GM19240 (cell line): ENCODE results near the gene CCR6.
"Not testable (repeated sequence)": the region's sequence is repeated elsewhere in the genome, so short reads cannot be mapped to it uniquely, and the experiment has no call there.

Experiments used
- DNase-seq: peaks from one replicate; pipeline ENCODE4 v3.0.0; 2011; ENCODE audit warnings: low spot score; ENCODE audit not compliant: insufficient read length

The CCR6 gene

DNA sequence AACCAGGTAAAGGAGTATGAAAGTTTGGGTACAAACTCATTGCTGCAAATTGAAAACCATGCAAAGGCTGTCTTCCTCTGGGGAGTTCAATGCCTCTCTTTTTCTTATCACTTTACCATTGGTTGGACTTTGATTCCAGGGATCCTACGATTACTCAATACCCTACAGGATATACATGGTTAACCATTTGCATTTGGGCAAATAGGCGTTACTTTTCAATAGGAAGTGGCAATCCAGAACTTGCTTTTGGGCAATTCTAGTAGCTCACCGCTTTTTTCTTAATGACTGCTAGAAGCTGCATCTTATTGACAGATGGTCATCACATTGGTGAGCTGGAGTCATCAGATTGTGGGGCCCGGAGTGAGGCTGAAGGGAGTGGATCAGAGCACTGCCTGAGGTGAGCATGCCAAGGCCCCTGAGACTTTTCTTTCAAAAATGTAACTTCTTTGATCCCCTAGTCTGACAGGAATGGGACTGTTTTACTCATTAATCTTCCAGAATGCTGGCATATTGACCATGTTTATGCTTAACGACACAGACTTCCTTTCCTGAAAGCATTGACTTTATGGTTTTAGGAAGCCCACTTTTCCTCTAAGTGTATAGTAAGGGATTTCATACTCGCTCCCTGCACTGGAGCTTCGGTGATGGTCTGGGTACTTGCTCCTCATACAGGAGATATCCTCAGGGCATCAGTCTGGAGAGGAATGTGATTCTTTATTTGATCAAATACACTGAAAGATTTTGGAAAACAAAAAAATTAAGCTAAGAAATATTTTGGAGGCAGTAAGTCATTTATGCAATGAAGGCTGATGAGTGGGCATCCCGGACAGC lies at the start of gene CCR6:
TSS of gene CCR6 (plus strand) at position 270 of the 831 bp plus-strand sequence. CDS start 13,039 bp downstream, outside the sequence.
- no peak for DNase-seq

GRCh38 chr6:167073679-167074274 lies 49.1 kb upstream of the CCR6 start:
- DNase-seq, result no peak

DNA sequence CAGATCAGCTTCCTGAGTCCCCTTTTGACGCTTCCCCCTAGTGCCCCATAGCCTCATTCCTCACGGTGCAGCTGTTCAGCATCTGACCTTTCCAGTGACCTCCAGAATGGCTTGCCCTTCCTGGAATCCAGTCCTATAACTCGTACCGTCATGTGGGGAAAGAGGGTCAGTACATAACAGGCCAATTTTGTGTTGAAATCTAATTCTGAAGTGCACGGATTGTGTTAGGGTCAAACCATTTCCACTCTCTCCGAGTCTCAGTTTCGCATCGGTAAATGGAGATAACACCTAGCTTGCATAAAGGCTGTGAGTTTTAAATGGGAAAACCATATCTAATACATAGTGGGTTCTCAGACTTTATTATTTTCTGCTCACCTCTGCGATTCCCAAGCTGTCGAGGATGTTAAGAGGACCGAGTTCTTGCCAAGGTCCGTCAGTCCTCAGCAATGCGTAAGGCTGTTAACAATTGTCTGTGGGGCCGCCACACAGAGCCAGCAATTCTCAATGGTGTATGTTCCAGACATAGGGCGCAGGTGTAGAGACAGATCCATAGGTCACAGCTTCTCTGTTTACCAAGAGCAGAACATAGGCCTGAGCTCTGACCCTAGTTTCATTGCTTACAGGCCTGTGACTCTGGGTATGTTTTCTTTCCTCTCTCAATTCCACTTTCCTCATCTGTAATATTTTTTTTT lies 45.5 kb upstream of the CCR6 start:
- no peak for DNase-seq

DNA sequence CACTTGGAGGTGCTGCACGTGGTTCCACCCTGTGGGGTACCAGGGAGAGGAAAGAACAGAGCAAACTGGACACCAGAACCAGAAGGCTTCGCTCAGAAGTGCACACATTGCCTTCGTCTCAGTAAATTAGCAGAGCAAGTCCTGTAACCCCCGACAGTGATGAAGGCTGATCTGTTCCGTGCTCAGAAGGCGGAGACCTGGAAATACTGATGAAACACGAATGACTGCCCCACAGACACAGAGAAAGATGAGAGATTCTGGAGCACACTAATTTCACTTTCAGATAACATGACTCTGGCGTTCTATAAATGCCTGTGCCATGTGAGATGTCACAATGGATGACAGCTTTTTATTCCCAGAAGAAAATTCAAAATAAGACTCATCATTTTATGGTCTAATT lies 44.2 kb upstream of the CCR6 start:
- DNase-seq, result no peak

- peak; percentile 68 for DNase-seq
Observed at GRCh38 chr6:167079853-167080297, 43.0 kb upstream of the CCR6 start.

GRCh38 chr6:167087857-167088354 lies 35.0 kb upstream of the CCR6 start:
- no peak for DNase-seq

DNA sequence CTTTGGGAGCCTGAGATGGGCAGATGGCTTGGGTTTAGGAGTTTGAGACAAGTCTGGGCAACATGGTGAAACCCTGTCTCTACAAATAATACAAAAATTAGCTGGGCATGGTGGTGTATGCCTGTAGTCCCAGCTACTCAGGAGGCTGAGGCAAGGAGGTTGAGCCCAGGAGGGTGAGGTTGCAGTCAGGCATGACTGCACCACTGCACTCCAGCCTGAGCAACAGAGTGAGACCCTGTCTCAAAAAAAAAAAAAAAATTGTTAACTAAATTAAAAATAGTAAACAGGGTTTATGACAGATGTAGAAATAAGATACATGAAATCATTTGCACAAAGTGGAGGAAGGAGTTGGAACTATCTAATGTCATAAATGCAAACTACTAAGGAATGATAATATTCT lies 34.2 kb upstream of the CCR6 start:
- DNase-seq, result not testable (repeated sequence)

- no peak for DNase-seq
Observed at GRCh38 chr6:167089243-167090142, 33.4 kb upstream of the CCR6 start.

- no peak for DNase-seq
Observed at GRCh38 chr6:167090171-167090570, 32.7 kb upstream of the CCR6 start.

- DNase-seq, result no peak
Observed at GRCh38 chr6:167091026-167091804, 31.7 kb upstream of the CCR6 start.

DNA sequence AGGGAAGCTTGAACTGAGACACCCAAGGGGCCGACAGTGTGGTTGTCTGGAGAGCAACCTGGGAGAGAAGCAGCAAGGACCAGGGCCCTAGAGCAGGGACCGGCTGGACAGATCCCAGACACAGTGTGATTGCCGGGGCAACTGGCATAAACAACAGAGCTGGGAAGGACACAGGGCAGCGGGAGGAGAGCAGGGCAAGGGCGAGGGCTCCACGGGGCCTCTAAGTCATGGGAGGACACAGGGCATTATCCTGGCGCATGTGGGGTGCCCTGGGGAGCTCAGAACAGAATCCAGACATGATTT lies 31.1 kb upstream of the CCR6 start:
- DNase-seq, result no peak

DNA sequence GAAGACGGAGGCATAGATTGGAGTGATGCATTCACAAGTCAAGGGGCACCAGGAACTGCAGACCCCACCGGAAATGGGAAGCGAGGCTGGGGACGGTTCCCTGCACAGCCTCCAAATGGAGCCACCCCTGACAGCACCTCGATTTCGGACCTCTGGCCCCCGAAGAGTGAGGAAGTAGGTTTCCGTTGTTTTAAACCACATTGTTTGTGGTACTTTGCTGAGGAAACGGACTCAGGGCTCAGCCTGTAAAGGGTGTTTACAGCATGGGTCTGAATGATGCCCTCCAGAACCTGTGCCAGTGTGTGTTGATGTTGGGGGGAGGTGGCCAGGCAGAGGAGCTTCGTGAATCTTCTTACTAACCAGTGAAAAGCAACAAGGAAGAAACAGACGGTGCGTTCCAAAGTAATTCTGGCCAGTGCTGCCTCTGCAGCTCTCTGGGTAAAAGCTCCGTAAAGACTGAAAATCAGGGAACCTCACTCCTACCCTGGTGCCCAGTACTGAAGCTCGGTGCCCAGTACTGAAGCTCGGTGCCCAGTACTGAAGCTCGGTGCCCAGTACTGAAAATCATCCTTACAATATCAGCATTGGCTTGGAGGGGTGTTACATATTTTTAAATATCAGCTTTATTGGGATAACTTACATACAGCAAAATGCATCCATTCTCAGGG lies 30.1 kb upstream of the CCR6 start:
- no peak for DNase-seq

DNA sequence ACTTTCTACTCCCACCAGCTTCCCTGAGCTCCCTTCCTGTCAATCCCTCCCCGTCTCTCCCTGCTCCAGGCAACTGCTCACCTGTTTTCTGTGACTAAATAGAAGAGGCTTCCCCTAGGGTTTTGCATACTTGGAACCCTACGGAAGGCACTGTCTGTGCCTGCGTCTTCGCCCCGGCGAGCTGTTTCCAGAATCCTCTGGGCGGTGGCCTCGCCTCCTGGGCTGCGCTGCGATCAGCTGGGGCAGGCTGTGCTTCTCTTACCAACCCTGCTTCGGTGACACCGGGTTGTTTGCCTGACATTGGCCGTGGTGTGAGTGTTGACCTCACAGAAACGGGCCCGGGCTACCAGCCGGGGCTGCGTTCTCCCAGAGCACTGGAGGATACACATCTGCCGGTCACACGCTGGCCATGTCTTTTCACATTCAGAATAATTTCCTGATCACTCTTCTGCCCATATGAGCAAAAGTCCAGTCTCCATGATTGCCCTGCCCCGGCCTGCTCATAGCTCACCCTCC lies 29.4 kb upstream of the CCR6 start:
- no peak for DNase-seq

DNA sequence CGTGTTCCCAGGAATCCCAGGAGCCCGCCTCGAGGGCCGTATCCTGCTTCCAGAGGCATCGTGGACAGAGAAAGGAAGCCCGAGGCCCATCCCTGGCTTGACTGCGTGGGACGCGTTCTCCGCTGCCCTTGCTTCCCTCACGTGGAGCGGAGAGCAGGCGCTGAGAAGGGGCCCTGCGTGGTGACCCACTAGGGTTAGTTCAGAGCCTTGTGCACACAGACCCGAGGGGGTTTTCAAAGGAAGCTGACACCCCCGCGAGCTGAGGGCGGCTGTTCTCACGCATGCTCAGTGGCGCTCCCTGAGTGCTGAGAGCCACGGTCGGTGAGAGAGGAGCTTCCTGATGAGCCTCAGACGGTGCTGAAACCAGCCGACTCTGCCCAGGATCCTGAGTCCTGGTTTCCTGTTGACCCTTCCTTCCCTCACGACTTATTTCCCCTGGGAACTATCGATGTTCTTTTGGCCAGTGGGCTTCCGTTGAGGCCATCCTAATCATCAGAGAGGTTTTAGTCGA lies 28.9 kb upstream of the CCR6 start:
- DNase-seq, result no peak

DNA sequence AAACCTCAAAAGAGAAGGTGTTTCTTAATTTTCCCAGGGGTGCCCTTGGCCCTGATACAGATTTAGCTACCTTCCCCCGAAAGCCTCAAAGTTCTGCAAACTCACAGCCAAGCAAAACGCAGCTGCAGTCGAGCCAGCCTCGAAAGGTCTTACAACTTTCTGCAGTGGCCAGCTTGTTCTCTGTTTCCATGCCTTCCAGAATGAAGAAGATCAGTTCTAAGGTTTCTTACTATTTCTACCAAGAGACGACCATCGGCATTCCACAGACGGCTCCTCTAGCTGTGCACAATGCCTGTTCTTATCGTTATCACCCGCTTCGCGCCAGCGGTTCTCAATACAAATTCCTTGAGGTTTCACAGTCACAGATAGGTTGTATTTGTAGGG lies 28.5 kb upstream of the CCR6 start:
- no peak for DNase-seq

DNA sequence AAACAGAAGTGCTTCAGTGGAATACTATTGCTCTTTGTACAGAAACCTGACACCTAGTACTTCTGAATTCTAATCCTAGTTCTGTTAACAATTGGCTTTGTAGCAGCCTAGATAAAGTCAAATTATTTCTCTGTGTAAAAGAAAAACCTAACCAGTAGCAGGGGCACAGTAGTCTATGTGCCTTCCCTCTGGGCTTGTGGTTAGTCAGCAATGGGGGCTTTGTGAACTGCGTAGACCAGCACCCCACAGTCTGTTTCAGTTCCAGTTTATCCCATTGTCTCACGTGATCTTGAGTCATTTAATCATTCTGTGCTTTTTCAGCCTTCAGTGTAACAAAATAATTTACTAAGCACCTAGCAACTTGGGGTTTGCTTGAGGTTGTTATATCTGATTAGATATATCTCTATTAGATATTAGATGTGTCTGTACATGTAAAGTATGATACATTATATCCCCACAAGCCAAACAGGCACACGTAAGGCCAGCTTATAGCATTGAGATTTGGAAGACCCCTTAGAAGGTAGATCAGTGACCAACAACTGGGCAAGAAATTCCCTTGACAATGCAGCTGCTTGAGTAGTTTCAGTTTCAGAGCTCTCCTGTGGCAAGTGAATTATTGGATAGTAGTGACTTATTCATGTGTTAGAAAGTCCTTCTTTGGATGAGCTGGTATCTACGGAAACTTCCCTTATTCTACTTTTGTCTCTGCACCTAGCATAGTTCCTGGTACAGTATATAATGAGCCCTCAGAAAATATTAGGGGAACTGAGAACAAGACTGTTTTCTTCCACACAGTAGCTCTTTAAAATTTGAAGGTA lies 27.9 kb upstream of the CCR6 start:
- no peak for DNase-seq

DNA sequence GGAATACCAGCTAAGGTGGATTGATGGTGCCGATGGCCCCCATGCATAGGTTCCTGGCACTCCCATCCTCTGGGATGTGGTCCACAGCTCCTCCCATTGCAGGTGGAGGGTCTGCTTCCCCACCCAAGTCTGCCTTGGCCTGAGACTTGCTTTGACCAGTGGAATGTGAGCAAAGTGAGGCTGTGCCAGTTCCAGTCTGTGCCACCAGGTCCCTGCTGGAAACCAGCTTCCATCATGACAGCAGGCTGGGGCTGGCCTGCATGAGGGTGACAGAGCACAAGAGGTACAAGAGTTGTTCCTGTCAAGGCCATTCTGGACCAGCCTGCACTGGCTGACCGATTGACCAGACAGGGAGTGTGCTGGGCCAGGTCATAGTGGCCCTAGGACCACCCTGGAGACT lies 27.0 kb upstream of the CCR6 start:
- DNase-seq, result no peak

GRCh38 chr6:167096991-167097390 lies 25.9 kb upstream of the CCR6 start:
- DNase-seq, result no peak

DNA sequence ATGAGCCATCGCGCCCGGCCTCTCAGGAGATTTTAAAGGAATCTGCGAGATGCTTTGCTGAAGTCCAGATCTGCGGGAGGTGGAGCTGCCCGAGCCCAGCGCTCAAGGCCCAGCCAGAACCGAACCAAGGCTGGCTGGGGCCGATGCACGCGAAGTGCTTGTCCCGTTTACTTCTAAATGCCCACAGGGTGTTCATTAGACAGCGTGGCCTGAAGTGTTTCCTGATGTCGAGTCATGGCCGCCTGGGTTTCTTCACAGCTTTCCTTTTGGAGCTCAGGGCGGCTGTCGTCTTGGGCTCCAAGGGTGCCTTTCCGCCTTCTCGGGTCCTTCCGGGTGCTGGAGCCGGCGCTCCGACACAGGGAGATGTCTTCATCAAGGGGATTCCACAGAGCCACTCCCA lies 25.1 kb upstream of the CCR6 start:
- DNase-seq, result no peak
